Fibroblast of lung (primary cell): Measurements from ENCODE around the gene TKT. TPM values are rescaled to one million over a fixed set of nuclear protein-coding genes. Genes with fewer than 3 reads are reported as not detected.

Source experiments
- DNase-seq, 2 donors: peaks; one replicate each; pipeline versions ENCODE4 v3.0.0 to v3.0.0-alpha.2; 2010; ENCODE audit warnings: low read depth in 2 of 2
- H2AFZ ChIP-seq: 2 replicates; pipeline ENCODE4 v1.5.1; 2012; ENCODE audit warnings: low read length, control low read depth, inconsistent platforms
- H3K27ac ChIP-seq: 2 replicates; pipeline ENCODE4 v1.5.1; 2011; ENCODE audit warnings: low read length, control low read depth; ENCODE audit not compliant: insufficient read depth
- H3K27me3 ChIP-seq: 2 replicates; pipeline ENCODE4 v1.5.1; 2011; ENCODE audit warnings: mild to moderate bottlenecking, low read length; ENCODE audit not compliant: control insufficient read depth, insufficient read depth
- H3K36me3 ChIP-seq: 2 replicates; pipeline ENCODE4 v1.5.1; 2011; ENCODE audit warnings: low read length; ENCODE audit not compliant: control insufficient read depth, insufficient read depth
- H3K4me1 ChIP-seq: 2 replicates; pipeline ENCODE4 v1.5.1; 2011; ENCODE audit warnings: low read length; ENCODE audit not compliant: control insufficient read depth, insufficient read depth; ENCODE audit errors: extremely low read depth
- H3K4me2 ChIP-seq: 2 replicates; pipeline ENCODE4 v1.5.1; 2011; ENCODE audit warnings: low read length, control low read depth; ENCODE audit not compliant: insufficient read depth; ENCODE audit errors: extremely low read depth
- H3K4me3 ChIP-seq, 4 experiments: fragments of 200-600 bp in 1 of 4; sonication (generic) in 1 of 4; replicated peaks in 1 of 4; 2 replicates each; pipeline ENCODE4 v1.5.1; 2011 to 2016; ENCODE audit warnings: low read length in 4 of 4, low read depth in 3 of 4, mild to moderate bottlenecking in 3 of 4, control low read depth in 2 of 4, inconsistent platforms in 1 of 4, mixed read lengths in 1 of 4; ENCODE audit not compliant: insufficient read depth in 1 of 4; ENCODE audit errors: control extremely low read depth in 1 of 4
- H3K79me2 ChIP-seq: 2 replicates; pipeline ENCODE4 v1.5.1; 2012; ENCODE audit warnings: mild to moderate bottlenecking, low read length, inconsistent platforms; ENCODE audit not compliant: control insufficient read depth, insufficient read depth
- H3K9ac ChIP-seq: 2 replicates; pipeline ENCODE4 v1.5.1; 2011; ENCODE audit warnings: mild to moderate bottlenecking, low read length, control low read depth; ENCODE audit not compliant: insufficient read depth
- H3K9me3 ChIP-seq: 2 replicates; pipeline ENCODE4 v1.5.1; 2012; ENCODE audit warnings: low read depth, low read length; ENCODE audit not compliant: control insufficient read depth, insufficient read depth
- H4K20me1 ChIP-seq: 2 replicates; pipeline ENCODE4 v1.5.1; 2011; ENCODE audit warnings: low read length; ENCODE audit not compliant: control insufficient read depth, insufficient read depth; ENCODE audit errors: extremely low read depth
- EZH2 ChIP-seq: IDR thresholded peaks from 2 replicates; pipeline ENCODE4 v1.5.1; 2012; ENCODE audit warnings: low read length, control low read depth, mild to moderate bottlenecking; ENCODE audit errors: missing control alignments
- polyA plus RNA-seq, 2 donors: library from polyadenylated mRNA; depleted of rRNA in 1 of 2; stranded (reverse) in 1 of 2; unstranded in 1 of 2; fragments of >200 nt; gene quantifications; 2 replicates each; pipeline ENCODE4 v1.2.1, GENCODE V29; 2011 to 2012; ENCODE audit warnings: missing spikeins in 1 of 2
- total RNA-seq: library from RNA; depleted of rRNA; stranded (reverse); fragments of >200 nt; gene quantifications from 2 replicates; pipeline ENCODE4 v1.2.1, GENCODE V29; 2014
- TF ChIP-seq, protein P1 (sequence below), 2 donors: IDR thresholded peaks in 1 of 2; conservative IDR thresholded peaks in 1 of 2; 1 replicate in 1 of 2; 2 replicates in 1 of 2; pipeline ENCODE4 v1.5.1; 2011 to 2012; ENCODE audit warnings: low read length in 2 of 2, control low read depth in 1 of 2, inconsistent platforms in 1 of 2, low read depth in 1 of 2, mild to moderate bottlenecking in 1 of 2

The TKT gene
- total and polyA plus RNA-seq, 2 donors (not counting 1 experiment from before 2014, with no cell fraction given), result 163 to 810 TPM

- Histone ChIP-seq H3K4me2 (no peak overlapping the region), H3K9me3 (no peaks in the 10 kb centered on the region), H3K4me3 (no peak overlapping the region), H3K79me2 (no peaks in the 10 kb centered on the region), H3K27me3 (no peaks in the 10 kb centered on the region), H3K36me3 (peaks cover 9% of the 10 kb centered on the region), H3K27ac (no peak overlapping the region), H3K9ac (no peak overlapping the region), H3K4me1 (peaks cover 9% of the 10 kb centered on the region), H2AFZ (no peak overlapping the region), H4K20me1 (no peaks in the 10 kb centered on the region)
- TF ChIP-seq, protein P1, sequence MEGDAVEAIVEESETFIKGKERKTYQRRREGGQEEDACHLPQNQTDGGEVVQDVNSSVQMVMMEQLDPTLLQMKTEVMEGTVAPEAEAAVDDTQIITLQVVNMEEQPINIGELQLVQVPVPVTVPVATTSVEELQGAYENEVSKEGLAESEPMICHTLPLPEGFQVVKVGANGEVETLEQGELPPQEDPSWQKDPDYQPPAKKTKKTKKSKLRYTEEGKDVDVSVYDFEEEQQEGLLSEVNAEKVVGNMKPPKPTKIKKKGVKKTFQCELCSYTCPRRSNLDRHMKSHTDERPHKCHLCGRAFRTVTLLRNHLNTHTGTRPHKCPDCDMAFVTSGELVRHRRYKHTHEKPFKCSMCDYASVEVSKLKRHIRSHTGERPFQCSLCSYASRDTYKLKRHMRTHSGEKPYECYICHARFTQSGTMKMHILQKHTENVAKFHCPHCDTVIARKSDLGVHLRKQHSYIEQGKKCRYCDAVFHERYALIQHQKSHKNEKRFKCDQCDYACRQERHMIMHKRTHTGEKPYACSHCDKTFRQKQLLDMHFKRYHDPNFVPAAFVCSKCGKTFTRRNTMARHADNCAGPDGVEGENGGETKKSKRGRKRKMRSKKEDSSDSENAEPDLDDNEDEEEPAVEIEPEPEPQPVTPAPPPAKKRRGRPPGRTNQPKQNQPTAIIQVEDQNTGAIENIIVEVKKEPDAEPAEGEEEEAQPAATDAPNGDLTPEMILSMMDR (conservative IDR thresholded peaks at IDR 0.05 in 1 of 2, IDR thresholded peaks at IDR 0.05 in 1 of 2; ENCODE audit: low read depth in 1 of 2, low read length in 2 of 2), result no peak
- DNase-seq, result peak in 1 of 2 donors; percentile 10
These were observed 62.2 kb downstream of the TKT start for GRCh38 chr3:53193466-53194209.

DNA sequence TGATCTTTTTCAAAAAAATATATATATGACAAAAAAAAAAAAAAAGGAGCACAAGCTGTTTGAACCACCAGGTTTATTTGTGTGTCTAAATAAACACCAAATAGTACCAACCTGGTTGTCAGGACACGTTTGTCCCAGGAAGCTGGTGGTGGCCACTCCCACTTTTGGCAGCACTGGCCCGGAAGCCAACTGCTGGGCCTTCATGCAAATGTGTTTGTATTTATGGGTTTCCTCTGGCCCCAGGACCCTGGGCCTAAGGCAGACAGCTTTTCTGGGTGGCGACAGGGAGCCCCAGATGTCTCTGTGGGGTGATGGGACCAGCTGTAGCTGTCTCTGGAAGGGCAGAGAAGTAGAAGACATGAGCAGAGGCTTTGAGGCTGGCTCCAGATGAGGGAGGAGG, 63.2 kb downstream of the TKT start:
- no peak for TF ChIP-seq EZH2
- TF ChIP-seq, protein P1 (conservative IDR thresholded peaks at IDR 0.05 in 1 of 2, IDR thresholded peaks at IDR 0.05 in 1 of 2; ENCODE audit: low read depth in 1 of 2, low read length in 2 of 2), result no peak
- no peak for DNase-seq
- Histone ChIP-seq H3K27me3 (no peaks in the 10 kb centered on the region), H3K27ac (no peak overlapping the region), H3K79me2 (no peaks in the 10 kb centered on the region), H4K20me1 (no peaks in the 10 kb centered on the region), H3K9ac (no peak overlapping the region), H3K4me3 (no peak overlapping the region), H3K4me2 (no peak overlapping the region), H3K4me1 (peaks cover 9% of the 10 kb centered on the region), H3K36me3 (peaks cover 9% of the 10 kb centered on the region), H3K9me3 (no peaks in the 10 kb centered on the region), H2AFZ (no peak overlapping the region)

GRCh38 chr3:53191836-53192480, 63.9 kb downstream of the TKT start:
- TF ChIP-seq EZH2, result no peak
- TF ChIP-seq, protein P1 (conservative IDR thresholded peaks at IDR 0.05 in 1 of 2, IDR thresholded peaks at IDR 0.05 in 1 of 2; ENCODE audit: low read depth in 1 of 2, low read length in 2 of 2), result no peak
- Histone ChIP-seq H3K4me1 (peaks cover 9% of the 10 kb centered on the region), H3K27ac (no peak overlapping the region), H3K4me2 (no peak overlapping the region), H3K79me2 (no peaks in the 10 kb centered on the region), H3K9ac (no peak overlapping the region), H3K27me3 (no peaks in the 10 kb centered on the region), H3K9me3 (no peaks in the 10 kb centered on the region), H3K36me3 (peaks cover 9% of the 10 kb centered on the region), H2AFZ (no peak overlapping the region), H3K4me3 (no peak overlapping the region), H4K20me1 (no peaks in the 10 kb centered on the region)
- DNase-seq, result no peak
